Tibial artery (tissue), 4 donors: ENCODE measurements around the gene GATAD2A.
A peak's percentile ranks its signal among the peaks of the same experiment; 100 is the strongest.
"Not testable (repeated sequence)": the region's sequence is repeated elsewhere in the genome, so short reads cannot be mapped to it uniquely, and the experiment has no call there.

Source experiments
- DNase-seq, 2 donors: peaks; one replicate each; pipeline ENCODE4 v3.0.0-alpha.2; 2019
- H3K27ac ChIP-seq, 2 donors: fragments of 200-600 bp; sonication (generic) in 1 of 2; 1 replicate in 1 of 2; 2 replicates in 1 of 2; pipeline ENCODE4 v1.5.1; 2018 to 2019; ENCODE audit warnings: mild to moderate bottlenecking in 1 of 2
- H3K27me3 ChIP-seq, 2 donors: fragments of 200-600 bp; sonication (generic) in 1 of 2; one replicate each; pipeline versions ENCODE4 v1.5.1 to v1.6.0; 2016 to 2019
- H3K36me3 ChIP-seq, 3 donors: fragments of 200-600 bp; sonication (generic) in 2 of 3; one replicate each; pipeline ENCODE4 v1.5.1; 2016 to 2019; ENCODE audit warnings: mild to moderate bottlenecking in 2 of 3
- H3K4me1 ChIP-seq, 4 donors: fragments of 200-600 bp; sonication (generic) in 2 of 4; 1 replicate in 3 of 4; 2 replicates in 1 of 4; pipeline ENCODE4 v1.5.1; 2016 to 2019
- H3K4me3 ChIP-seq, 2 donors: fragments of 200-600 bp; sonication (generic) in 1 of 2; 1 replicate in 1 of 2; 2 replicates in 1 of 2; pipeline ENCODE4 v1.5.1; 2018 to 2019; ENCODE audit warnings: mild to moderate bottlenecking in 2 of 2
- H3K9me3 ChIP-seq, 3 donors: fragments of 200-600 bp; sonication (generic) in 1 of 3; one replicate each; pipeline ENCODE4 v1.5.1; 2016 to 2019
- intact Hi-C: fragments of 100-400 bp; cut with DNase I; formaldehyde crosslinking; loops from one replicate; pipeline ENCODE4 v1.15.0; 2023; ENCODE audit warnings: low total_unique reads
- TF ChIP-seq, protein P1 (sequence below), 2 experiments: fragments of 200-600 bp in 1 of 2; fragments of 450-650 bp in 1 of 2; IDR thresholded peaks; one replicate each; pipeline ENCODE4 v1.5.1; 2017 to 2019; ENCODE audit warnings: antibody characterized with exemption in 2 of 2, mild to moderate bottlenecking in 1 of 2, moderate library complexity in 1 of 2

GATAD2A gene

DNA sequence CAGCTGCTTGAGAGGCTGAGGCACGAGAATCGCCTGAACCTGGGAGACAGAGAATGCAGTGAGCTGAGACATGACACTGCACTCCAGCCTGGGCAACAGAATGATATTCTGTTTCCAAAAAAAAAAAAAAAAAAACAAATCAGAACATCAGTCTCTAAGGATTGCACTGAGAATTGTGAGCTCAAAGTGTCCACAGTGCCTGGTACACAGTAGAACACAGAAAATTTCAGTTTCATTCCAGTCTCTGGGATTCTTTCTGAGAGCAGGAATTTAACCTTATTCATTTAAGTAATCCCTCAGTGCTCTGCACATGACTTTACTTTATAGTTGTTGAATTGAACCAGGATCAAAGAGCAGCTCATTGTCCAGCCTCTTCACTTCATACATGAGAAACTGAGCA is 25.9 kb upstream of the GATAD2A start:
- intact Hi-C loops, result no loop called here
- Histone ChIP-seq H3K4me1 (peaks cover 0 to 28% (median 17%) of the 10 kb centered on the region in 4 donors), H3K27ac (no peak overlapping the region), H3K4me3 (no peak overlapping the region), H3K36me3 (no peaks in the 10 kb centered on the region), H3K27me3 (no peaks in the 10 kb centered on the region), H3K9me3 (no peaks in the 10 kb centered on the region)
- no peak for DNase-seq
- TF ChIP-seq, protein P1, sequence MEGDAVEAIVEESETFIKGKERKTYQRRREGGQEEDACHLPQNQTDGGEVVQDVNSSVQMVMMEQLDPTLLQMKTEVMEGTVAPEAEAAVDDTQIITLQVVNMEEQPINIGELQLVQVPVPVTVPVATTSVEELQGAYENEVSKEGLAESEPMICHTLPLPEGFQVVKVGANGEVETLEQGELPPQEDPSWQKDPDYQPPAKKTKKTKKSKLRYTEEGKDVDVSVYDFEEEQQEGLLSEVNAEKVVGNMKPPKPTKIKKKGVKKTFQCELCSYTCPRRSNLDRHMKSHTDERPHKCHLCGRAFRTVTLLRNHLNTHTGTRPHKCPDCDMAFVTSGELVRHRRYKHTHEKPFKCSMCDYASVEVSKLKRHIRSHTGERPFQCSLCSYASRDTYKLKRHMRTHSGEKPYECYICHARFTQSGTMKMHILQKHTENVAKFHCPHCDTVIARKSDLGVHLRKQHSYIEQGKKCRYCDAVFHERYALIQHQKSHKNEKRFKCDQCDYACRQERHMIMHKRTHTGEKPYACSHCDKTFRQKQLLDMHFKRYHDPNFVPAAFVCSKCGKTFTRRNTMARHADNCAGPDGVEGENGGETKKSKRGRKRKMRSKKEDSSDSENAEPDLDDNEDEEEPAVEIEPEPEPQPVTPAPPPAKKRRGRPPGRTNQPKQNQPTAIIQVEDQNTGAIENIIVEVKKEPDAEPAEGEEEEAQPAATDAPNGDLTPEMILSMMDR (IDR thresholded peaks at IDR 0.05), result no peak

GRCh38 chr19:19380316-19380715 is 25.2 kb upstream of the GATAD2A start:
- H3K36me3 ChIP-seq, H3K27ac ChIP-seq, H3K9me3 ChIP-seq, DNase-seq, H3K27me3 ChIP-seq, H3K4me3 ChIP-seq, intact Hi-C loops: not testable (repeated sequence)
- peaks cover 0 to 33% (median 21%) of the 10 kb centered on the region in 4 donors for H3K4me1 ChIP-seq

GRCh38 chr19:19381007-19381926 is 24.2 kb upstream of the GATAD2A start:
- H3K4me1 ChIP-seq, result peaks cover 0 to 36% (median 22%) of the 10 kb centered on the region in 4 donors
- no peaks in the 10 kb centered on the region for H3K9me3 ChIP-seq
- H3K36me3 ChIP-seq, result no peaks in the 10 kb centered on the region
- intact Hi-C loops, result no loop called here
- no peak for DNase-seq
- H3K27ac ChIP-seq, result no peak overlapping the region
- TF ChIP-seq, protein P1 (IDR thresholded peaks at IDR 0.05), result no peak
- no peaks in the 10 kb centered on the region for H3K27me3 ChIP-seq
- no peak overlapping the region for H3K4me3 ChIP-seq

DNA sequence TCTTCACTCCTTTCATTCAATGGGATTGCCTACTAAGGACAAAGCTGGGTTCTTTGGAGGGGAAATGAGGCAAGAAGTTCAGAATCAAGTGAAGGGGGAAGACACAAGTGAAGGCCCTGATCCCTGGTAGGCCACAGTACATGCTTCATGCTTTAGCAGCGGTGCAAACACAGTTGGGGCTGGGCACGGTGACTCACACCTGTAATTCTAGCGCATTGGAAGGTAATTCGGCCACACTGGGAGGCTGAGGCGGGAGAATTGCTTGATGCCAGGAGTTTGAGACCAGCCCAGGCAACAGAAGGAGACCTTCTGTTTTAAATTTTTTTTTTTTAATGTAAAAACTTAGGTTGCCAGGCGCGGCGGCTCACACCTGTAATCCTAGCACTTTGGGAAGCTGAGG is 23.4 kb upstream of the GATAD2A start:
- intact Hi-C loops, result no loop called here
- no peak for DNase-seq

DNA sequence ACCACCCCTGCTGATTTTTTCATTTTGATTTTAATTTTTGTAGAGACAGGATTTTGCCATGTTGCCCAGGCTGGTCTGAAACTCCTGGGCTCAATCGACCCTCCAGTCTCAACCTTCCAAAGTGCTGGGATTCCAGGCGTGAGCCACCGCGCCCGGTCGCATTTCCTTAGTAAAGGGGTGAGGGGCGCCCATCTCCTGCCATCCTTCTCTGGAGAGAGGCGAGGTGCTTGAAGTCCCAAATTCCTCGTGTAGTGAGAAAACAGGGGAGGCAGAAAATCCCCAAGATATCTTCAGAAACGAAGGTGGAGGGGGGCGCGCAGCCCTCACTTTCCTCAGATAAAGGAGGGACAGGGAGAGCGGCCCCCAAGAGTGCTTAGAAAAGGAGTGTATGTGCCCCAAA is 21.0 kb upstream of the GATAD2A start:
- H3K27ac ChIP-seq, result peak overlapping the region; percentile 84
- no peaks in the 10 kb centered on the region for H3K9me3 ChIP-seq
- intact Hi-C loops, result loop anchor here (2.0 kb wide), 1 partner anchor 20 kb away; the partner anchor contains the start of gene GATAD2A
- peaks cover 0 to 51% (median 41%) of the 10 kb centered on the region in 4 donors for H3K4me1 ChIP-seq
- H3K4me3 ChIP-seq, result peak overlapping the region; percentile 74
- H3K27me3 ChIP-seq, result no peaks in the 10 kb centered on the region
- TF ChIP-seq, protein P1 (IDR thresholded peaks at IDR 0.05), result no peak
- H3K36me3 ChIP-seq, result no peaks in the 10 kb centered on the region
- no peak for DNase-seq

More for the DNA sequence above, 23.4 kb upstream of the GATAD2A start:
- Histone ChIP-seq H3K36me3 (no peaks in the 10 kb centered on the region), H3K27ac (no peak overlapping the region), H3K4me3 (no peak overlapping the region), H3K4me1 (peaks cover 0 to 44% (median 31%) of the 10 kb centered on the region in 4 donors), H3K9me3 (no peaks in the 10 kb centered on the region), H3K27me3 (no peaks in the 10 kb centered on the region)
- TF ChIP-seq, protein P1 (IDR thresholded peaks at IDR 0.05), result no peak
